ENCODE measurements around the gene DNAH3.
"Not testable (repeated sequence)": the region's sequence is repeated elsewhere in the genome, so short reads cannot be mapped to it uniquely, and the experiment has no call there.

DNAH3 gene, protein sequence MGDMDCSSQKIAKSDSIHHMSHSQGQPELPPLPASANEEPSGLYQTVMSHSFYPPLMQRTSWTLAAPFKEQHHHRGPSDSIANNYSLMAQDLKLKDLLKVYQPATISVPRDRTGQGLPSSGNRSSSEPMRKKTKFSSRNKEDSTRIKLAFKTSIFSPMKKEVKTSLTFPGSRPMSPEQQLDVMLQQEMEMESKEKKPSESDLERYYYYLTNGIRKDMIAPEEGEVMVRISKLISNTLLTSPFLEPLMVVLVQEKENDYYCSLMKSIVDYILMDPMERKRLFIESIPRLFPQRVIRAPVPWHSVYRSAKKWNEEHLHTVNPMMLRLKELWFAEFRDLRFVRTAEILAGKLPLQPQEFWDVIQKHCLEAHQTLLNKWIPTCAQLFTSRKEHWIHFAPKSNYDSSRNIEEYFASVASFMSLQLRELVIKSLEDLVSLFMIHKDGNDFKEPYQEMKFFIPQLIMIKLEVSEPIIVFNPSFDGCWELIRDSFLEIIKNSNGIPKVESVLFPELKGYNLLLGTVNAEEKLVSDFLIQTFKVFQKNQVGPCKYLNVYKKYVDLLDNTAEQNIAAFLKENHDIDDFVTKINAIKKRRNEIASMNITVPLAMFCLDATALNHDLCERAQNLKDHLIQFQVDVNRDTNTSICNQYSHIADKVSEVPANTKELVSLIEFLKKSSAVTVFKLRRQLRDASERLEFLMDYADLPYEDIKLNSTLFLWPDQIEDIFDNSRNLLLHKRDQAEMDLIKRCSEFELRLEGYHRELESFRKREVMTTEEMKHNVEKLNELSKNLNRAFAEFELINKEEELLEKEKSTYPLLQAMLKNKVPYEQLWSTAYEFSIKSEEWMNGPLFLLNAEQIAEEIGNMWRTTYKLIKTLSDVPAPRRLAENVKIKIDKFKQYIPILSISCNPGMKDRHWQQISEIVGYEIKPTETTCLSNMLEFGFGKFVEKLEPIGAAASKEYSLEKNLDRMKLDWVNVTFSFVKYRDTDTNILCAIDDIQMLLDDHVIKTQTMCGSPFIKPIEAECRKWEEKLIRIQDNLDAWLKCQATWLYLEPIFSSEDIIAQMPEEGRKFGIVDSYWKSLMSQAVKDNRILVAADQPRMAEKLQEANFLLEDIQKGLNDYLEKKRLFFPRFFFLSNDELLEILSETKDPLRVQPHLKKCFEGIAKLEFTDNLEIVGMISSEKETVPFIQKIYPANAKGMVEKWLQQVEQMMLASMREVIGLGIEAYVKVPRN (N-terminal part only)

DNA sequence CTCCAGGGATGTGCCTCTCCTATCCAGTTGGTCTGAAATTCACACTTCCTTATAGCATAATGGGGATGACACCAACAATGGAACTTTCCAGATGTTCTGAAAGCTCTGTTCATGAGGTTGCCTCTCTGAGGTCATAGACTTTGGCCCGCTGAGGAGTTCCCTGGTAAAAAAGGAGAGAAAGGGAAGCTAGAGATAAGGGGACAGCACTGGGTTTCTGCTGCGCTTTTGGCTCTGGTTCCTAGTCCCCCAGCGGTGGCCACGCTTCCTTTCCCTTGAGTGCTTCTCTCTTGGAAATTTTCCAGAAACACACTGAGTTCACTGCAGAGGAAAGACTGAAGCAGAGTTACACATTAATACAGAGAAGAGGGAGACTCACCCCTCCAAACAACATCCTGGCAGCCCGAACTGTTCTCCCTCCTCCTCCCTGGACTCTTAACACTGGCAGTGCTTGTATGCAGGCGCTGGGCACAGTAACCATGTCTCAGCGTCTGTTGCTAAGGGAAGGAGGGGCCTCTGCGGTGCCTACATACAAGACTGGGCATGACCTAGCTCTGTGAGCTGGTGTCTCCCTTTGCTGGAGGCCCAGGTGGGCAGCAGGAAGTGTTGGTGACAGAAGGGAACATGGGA, at the start of gene DNAH3:
Gene DNAH3, minus strand, starts transcription at position 472 of the 627 bp plus-strand sequence. CDS start 527 bp downstream, outside the sequence.
- DNase-seq (ENCODE audit: low read depth in 2 of 2), result no peak

DNA sequence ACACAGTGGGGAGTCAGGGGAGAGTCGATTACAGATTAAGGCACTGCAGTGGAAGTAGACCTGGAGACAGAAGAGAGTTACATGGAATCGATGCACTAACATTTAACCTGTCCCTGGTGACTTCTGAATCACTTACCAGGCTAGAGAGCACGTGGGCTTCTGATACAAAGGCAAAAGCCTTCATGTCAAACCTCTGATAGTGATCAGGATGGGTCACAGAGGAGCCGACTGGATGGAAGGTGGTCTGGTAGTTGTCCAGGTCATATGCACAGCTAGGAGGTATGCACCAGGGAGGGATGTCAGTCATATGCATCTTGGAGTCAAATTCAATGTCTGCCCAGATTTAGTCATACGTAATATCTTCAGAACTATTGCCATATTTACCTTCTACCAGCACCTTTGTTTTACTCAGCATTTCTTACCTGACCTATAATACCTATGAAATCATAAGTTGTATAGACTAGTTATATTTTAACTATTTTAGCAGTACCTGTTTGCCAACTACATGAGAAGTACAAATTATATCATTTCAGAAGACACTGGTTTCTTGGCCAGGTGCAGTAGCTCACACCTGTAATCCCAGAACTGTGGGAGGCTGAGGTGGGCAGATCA, 49.1 kb upstream of the DNAH3 start:
- no peak for DNase-seq (ENCODE audit: low read depth in 2 of 2)

DNA sequence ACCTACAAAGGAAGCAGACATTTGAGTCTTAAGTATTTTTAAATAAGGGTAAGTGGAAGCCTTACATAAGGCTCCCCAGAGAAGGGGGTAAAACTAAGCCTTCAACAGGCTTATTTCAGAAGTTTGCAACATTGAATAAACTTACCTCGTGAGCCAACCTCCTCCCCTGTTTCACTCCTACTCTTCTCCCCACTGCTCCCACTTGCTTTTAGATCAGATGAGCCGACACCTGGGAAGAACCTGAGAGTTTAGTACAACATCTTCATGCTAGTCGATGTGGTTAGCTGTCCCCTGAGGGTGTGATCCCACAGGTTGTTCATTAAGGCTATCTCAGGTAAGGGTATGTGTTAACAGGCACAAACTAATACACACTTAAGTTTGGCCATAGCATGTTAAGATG, 47.0 kb upstream of the DNAH3 start:
- no peak for DNase-seq (ENCODE audit: low read depth in 2 of 2)

DNA sequence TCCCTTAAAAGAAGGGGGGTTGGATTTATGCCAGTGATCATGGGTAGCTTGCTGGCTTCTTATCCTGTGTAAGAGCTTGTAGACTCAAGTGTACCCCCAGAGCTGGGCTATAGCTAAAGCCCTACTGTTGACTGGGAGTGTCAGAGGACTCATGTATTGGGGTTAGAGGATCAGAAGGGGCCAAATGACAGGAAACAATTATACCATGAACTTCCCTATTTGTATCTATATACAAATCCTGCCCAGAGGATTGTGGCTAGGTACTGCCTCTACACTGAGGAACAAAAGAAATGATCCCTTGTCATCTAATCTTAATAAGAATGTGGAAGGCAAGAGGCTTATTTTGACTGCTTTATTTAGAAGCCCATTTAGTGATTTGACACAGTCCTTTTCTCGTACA, 46.5 kb upstream of the DNAH3 start:
- DNase-seq (ENCODE audit: low read depth in 2 of 2), result no peak

DNA sequence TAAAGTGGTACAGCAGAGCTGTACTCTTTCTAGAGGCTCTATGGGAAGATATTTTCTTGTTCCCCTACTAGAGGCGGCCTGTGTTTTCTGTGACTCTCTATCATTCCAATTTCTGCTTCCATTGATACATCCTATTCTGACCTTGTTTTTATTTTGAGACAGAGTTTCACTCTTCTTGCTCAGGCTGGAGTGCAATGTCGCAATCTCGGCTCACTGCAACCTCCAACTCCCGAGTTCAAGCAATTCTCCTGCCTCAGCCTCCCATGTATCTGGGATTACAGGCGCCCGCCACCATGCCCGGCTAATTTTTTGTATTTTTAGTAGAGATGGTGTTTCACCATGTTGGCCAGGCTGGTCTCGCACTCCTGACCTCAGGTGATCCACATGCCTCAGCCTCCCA, 44.7 kb upstream of the DNAH3 start:
- DNase-seq (ENCODE audit: low read depth in 2 of 2), result not testable (repeated sequence)

DNA sequence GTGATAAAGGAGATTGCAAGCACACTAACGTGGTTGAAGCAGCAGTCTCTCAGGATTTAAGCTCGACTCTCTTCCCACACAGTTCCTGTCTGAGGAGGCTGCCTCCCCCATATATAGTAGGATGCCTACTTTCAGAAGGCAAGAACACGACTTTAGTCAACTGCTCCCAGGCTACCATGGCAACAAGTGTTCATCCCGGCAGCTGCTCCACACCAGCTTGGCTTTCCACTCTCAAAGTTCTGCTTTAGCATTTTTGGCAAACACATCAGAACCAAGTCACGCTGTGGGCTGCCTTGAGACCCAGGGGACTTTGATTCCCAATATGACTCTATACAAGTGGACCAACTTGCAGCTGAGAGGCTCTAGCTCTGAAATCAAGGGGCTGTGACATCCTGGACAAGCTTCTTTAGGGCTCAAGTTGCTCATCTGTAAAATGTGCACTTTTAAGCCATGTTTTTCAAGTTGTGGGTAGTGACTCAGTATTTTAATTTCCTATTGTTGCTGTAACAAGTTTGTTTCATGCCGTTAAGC, 44.2 kb upstream of the DNAH3 start:
- no peak for DNase-seq (ENCODE audit: low read depth in 2 of 2)

DNA sequence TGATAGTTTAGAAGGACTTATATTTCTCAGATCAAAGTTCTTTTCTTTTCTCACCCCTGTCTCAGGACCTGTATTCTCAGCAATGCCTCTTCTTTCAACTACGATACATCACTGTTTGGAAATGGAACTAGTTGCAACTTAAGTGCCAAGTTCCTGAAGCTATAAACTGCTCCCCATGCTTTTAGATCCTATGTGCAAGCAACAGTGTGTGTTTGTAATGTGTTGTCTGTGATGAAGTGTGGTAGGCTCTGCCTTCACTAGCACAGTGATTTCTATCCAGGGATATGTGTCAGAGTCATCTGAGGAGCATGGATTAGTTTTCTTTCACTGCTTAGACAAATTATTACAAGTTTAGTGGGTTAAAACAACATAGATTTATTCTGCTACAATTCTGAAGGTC, 42.3 kb upstream of the DNAH3 start:
- no peak for DNase-seq (ENCODE audit: low read depth in 2 of 2)

DNA sequence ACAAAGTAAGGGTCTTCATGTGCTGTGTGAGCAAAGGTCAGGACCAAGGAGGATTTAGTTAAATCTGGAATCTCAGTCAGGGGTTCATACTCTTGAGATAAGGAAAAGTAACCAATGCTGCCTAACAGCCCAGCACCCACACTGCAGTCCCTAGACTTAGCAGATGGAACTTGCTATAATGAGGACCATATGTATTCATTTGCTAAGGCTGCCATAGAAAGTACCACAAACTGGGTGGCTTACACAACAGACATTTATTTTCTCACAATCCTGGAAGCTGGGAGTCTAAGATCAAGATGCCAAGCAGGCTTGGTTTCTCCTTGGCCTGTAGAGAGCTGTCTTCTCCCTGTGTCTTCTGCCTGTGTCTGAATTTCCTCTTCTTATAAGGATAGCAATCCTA, 40.0 kb upstream of the DNAH3 start:
- DNase-seq (ENCODE audit: low read depth in 2 of 2), result no peak

DNA sequence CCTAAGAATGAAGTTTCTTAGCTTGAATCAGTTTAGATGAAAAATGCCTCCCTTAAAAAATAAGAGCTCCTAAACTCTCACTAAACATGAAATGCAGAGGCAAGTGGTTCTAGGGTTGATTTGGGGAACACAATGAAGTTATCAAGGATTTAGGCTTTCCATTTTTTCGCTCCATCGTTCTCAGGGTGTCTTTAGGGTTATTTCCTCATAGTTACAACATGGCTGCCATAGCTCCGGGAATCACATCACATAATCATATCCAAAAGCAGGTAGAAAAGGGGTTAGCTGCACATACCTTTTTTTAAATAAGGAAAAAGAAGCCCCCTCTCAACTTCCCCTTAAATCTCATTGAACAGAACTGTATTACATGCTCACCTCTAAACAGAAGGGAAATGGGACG, 39.4 kb upstream of the DNAH3 start:
- no peak for DNase-seq (ENCODE audit: low read depth in 2 of 2)

DNA sequence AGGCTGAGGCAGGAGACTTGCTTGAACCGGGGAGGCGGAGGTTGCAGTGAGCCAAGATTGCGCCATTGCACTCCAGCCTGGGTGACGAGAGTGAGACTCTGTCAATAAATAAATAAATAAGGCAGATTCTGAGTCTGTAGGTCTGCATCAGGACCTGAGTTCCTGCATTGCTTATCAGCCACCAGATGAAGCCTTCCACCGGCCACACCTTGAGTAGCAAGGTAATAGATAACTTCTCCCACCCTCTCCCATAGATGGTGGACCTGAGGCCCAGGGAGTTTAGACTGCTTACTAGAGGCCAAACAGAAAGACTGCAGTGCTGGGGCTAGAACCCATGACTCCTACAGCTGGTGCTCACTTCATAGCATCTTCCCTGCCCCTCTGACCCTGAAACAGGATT, 38.7 kb upstream of the DNAH3 start:
- no peak for DNase-seq (ENCODE audit: low read depth in 2 of 2)

DNA sequence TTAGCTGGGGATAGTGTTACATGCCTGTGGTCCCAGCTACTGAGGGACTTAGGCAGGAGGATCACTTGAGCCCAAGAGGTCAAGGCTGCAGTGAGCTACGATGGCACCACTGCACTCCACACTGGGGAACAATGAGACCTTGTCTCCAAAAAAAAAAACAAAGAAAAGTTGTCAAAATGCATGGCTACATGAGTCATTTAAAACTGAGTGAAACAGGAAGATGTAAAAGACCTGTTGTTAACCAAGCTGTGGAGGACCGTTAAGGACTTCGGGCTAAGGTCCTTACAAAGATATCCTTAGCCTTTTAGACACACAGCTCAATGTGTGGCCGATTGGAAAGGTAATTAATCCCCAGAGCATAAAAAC, 35.7 kb upstream of the DNAH3 start:
- no peak for DNase-seq (ENCODE audit: low read depth in 2 of 2)

DNA sequence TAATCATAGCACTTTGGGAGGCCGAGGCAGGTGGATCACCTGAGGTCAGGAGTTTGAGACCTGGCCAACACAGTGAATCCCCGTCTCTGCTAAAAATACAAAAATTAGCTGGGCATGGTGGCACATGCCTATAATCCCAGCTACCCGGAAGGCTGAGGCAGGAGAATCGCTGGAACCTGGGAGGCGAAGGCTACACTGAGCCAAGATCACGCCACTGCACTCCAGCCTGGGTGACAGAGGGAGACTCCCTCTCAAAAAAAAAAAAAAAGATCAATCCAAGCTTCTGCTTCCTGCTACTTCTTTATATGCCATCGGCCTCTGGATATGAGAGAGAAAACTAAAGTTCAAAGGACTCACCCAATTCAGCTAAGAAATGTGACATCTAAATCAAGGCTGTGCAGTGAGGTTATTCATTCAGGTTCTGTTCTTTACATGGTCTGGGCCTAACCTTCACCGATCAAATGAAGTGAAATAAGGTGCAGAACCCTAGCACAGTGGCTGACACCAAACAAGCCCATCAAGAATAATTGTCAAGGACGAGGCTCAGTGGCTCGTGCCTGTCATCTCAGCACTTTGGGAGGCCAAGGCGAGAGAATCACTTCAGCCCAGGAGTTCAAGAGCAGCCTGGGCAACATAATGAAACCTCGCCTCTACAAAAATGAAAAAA, 35.1 kb upstream of the DNAH3 start:
- no peak for DNase-seq (ENCODE audit: low read depth in 2 of 2)

DNA sequence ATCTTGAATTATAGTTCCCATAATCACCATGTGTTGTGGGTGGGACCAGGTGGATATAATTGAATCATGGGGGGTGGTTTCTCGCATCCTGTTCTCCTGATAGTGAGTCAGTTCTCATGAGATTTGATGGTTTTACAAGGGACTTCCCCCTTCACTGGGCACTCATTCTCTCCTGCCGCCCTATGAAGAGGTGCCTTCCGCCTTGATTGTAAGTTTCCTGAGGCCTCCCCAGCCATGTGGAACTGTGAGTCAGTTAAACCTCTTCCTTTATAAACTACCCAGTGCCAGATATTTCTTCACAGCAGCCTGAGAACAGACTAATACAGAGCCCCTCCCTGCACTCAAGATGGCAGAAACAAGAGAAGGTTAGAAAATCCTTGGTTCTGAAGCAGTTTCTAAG, 34.2 kb upstream of the DNAH3 start:
- no peak for DNase-seq (ENCODE audit: low read depth in 2 of 2)

DNA sequence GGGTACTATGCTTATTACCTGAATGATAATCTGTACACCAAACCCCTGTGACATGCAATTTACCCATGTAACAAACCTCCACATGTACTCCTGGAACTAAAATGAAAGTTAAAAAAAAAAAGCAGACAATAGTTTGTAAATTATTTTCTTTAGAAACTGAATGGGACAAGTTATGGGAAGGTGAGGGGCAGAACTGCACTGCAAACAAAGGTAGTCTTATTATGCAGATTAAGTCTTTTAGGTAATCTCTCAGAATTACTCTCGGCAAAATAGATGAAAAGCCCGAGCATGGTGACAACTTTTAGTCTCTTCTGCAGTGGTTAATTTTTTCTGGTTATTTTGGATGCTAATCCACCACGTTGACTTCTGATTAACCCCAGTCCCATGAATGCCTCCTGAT, 33.3 kb upstream of the DNAH3 start:
- DNase-seq (ENCODE audit: low read depth in 2 of 2), result no peak

DNA sequence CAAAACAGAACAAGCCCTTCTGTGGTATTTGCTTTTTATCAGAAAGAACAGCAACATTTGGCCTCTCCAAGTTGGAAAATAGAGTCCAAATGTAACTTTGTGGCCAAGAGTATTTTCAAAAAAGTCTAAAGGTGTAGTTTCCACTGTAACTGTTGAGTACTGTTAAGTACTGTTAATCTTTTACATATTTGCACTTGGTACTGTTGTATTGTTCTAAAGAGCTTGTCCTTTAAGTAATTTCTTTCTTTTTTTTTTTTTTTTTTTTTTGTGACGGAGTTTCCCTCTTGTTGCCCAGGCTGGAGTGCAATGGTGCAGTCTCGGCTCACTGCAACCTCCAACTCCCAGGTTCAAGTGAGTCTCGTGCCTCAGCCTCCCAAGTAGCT, 29.3 kb upstream of the DNAH3 start:
- DNase-seq (ENCODE audit: low read depth in 2 of 2), result no peak

DNA sequence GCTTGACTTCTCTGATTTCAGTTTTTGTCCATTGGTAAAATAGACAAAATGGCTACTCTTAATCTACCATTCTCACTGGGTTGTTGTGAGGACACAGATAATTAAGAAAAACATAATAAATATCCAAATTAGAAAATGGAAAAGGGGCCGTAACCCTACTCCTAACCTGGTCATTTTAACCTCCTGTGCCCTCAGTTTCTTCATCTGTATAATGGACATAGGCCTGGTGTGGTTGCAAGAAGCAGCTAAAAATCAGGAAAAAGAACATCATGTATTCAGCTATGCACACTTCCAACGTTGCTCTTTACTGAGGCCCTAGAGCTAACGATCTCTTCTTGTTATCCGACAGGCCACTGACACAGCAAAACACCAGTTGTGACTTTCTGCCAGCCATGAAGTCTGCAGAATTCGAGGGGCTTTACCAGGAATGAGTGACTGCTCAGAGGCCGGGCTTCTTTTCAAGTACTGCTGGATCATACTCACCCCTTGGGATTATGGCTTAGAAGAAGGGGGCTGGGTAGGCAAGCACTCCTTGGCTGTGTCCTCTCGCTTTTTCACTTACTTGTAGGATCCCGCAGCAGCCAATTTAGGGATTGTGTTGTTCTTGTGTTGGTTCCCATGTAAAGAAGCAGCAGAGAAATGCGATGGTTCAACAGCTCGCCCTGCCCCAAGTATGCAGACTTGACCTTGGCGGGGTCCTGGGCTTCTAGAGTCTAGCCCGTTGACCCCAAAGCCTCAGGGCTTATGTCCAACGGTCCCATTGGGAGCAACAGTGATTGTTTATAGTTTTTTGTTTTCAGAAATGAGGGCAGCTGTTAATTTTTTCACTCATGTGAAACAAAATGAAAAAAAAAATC, 28.7 kb upstream of the DNAH3 start:
- DNase-seq (ENCODE audit: low read depth in 2 of 2), result no peak

DNA sequence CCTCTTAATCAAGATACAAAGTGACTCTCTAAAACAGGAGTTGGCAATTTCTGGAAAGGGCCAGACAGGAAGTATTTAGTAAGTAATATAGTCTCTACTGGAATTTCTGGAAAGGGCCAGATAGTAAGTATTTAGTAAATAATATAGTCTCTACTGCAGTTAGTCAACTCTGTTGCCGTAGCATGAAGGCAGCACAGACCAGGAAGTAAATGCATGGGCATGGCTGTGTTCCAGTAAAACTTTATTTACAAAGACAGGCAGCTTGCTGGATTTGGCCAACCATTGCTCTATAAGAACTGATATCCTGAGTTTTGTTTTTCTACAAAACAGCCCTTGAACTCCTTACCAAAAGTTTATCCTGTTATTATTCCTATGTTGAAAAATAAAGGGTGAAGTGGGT, 24.8 kb upstream of the DNAH3 start:
- no peak for DNase-seq (ENCODE audit: low read depth in 2 of 2)

DNA sequence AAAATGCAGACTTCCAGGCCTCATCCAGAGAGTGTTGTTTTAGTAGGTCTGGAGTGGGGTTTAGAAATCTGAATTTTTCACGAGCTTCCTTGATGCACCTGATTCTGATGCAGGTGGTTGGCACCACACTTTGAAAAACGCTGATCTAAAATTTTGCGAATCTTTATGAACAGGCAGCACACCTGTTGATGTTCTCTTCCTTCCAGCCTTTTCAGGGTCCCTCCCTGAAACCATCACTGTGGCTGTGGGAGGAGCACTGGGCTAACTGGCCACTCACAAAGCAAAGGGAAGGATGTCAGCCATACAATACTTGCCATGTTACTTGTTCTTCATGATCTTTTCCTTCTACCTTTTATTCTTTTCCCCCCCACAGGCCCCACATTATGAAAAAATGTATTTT, 22.0 kb upstream of the DNAH3 start:
- no peak for DNase-seq (ENCODE audit: low read depth in 2 of 2)

DNA sequence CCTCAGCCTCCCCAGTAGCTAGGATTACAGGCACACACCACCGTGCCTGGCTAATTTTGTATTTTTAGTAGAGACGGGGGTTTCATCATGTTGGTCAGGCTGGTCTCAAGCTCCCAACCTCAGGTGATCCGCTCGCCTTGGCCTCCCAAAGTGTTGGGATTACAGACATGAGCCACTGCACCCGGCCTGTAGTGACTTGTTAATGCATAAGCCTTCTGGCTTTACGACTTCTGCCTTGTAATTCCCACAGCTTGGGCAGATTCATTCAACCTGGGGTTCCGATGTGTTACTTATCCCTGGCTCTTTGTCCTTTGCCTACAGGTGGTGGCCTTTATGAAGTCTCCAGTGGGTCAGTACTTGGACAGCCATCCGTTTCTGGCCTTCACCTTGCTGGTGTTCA, 19.5 kb upstream of the DNAH3 start:
- DNase-seq (ENCODE audit: low read depth in 2 of 2), result not testable (repeated sequence)
